HG03196 (cell line): ENCODE results near the gene C17orf67.
A peak's percentile ranks its signal among the peaks of the same experiment; 100 is the strongest.

Experiments used
- ATAC-seq: cut with Tn5 transposase; IDR thresholded peaks from one replicate; pipeline ENCODE4 v1.9.1; 2021; ENCODE audit not compliant: unreplicated experiment

Gene C17orf67

GRCh38 chr17:56809106-56809819 lies 24.5 kb downstream of the C17orf67 start:
- no peak for ATAC-seq

DNA sequence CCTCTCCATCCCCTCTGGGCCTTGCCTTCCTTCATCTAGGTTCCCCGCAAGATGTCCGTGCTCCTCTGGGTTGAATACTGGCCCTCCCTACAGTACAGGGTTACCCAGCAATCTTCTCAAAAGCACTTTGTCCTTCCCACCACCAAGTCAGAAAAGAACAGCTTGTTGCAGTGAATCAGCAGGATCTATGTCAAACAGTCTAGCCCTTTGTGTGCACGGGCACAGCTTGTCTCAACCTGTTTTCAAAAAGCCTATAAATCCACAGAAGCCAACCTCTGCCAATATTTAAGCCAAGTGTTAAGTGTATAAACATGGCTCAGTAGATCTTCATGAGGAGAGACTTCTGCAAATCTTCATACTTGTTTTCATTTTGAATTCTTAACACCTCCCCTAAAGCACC lies 25.2 kb downstream of the C17orf67 start:
- no peak for ATAC-seq

DNA sequence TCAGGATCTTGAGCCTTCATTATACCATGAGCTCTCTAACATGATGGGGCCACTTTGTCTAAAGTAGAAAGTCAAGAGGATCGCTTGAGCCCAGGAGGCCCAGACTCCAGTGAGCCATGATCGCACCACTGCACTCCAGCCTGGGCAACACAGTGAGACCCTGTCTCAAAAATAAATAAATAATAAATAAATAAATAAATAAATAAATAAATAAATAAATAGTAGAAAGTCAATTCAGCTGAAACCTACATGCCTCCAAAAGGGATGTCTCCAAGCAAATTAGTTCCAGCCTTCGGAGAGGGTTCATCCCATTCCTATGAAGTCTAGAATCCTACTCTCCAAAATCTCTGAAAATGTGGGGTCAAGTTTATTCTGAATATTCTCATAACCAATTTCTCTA lies 26.0 kb downstream of the C17orf67 start:
- ATAC-seq, result no peak

- no peak for ATAC-seq
Measured at GRCh38 chr17:56806949-56807348, 26.8 kb downstream of the C17orf67 start.

DNA sequence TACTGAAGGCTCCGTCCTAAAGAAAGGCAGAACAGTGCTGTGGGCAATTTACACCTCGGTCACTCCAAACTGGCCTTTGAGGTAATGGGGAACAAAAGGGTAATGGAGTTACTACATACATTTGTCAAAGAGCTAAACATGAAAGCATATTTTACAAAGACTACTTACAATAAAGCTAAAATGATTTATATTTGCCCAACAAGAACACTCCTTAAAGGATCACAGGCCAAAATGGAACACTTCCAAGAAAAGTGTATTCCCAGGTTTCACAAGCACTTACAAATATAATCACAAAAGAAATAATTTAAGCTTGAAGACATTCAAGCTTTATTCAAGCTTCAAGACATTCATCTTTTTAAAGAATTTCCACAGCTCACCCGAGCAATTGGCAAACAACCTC lies 29.3 kb downstream of the C17orf67 start:
- ATAC-seq, result no peak

GRCh38 chr17:56803071-56803470 lies 30.6 kb downstream of the C17orf67 start:
- ATAC-seq, result no peak

- no peak for ATAC-seq
Measured at GRCh38 chr17:56801459-56802178, 32.1 kb downstream of the C17orf67 start.

GRCh38 chr17:56798916-56799315 lies 34.8 kb downstream of the C17orf67 start:
- no peak for ATAC-seq

DNA sequence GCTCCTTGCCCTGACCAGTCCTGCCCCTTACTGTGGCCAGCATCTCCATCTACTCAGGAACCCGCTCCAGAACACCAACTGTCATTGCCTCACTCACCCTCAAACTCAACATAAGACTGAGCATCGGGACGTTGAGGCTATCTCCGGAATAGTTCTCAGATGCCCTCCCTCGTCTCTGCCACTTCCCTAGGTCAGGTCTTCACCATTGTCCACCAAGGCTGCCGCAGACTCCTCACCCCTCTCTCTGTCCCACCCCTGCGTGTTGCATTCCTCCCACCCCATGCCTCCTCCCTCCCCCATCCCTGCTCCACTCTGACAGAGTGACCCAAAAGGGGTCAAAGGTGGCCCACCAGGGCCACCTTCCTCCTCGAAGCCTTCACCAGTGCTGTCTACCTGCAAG lies 37.2 kb downstream of the C17orf67 start:
- no peak for ATAC-seq

GRCh38 chr17:56795221-56795865 lies 38.4 kb downstream of the C17orf67 start:
- ATAC-seq, result no peak

DNA sequence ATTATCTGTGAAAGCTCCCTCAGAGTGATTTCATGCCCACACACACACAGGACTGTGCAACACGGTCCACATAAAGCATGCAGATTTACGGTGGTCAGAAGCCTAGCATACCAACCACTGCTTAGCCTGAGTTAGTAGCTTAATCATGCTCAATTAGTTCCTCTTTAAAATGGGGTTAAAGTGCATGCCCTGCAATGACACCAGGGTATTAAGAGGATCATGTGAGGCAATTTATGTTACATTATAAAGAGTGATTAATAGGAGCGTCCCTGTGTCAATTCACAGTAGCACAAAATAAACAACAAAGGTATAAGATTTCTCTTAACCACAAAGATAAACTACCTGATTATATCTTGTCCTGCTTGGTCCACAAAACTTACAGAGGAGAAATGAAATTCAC lies 39.8 kb downstream of the C17orf67 start:
- no peak for ATAC-seq

GRCh38 chr17:56793531-56793930 lies 40.2 kb downstream of the C17orf67 start:
- ATAC-seq, result no peak

DNA sequence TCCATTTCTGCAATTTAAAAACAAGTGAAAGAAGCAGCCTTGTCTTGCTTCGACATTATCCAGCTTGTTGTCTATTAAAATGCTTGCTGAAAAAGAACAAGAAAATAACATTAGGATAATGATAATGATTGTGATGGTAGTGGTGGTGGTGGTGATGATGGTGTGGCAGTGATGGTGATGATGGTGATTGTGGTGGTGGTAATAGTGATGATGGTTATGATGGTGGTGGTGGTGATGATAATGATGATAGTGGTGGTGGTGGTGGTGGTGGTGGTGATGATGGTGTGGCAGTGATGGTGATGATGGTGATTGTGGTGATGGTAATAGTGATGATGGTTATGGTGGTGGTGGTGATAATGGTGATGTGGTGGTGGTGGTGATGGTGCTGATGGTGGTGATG lies 41.5 kb downstream of the C17orf67 start:
- no peak for ATAC-seq

DNA sequence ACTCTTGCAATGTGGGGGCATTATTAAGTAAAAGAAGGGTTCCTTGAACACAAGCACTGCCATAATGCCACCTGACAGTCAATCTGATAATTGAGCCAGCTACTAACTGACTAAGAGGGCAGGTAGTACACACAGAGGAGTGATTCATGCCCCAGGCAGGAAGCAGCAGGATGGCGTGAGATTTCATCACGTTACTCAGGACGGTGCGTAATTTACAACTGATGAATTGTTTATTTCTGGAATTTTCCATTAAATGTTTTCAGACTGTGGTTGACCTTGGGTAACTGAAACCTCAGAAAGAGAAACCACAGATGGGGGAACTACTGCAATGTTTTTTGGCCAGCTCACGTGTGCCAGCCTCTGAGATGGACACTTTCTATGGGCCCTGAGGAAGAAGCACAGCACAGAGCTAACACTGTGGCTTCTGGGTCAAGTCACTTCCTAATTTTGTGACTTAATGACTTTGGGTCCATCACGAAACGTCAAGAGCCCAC lies 46.7 kb downstream of the C17orf67 start:
- ATAC-seq, result peak; percentile 86

GRCh38 chr17:56785997-56786680 lies 47.6 kb downstream of the C17orf67 start:
- ATAC-seq, result no peak

- ATAC-seq, result no peak
Measured at GRCh38 chr17:56785405-56785804, 48.3 kb downstream of the C17orf67 start.

- ATAC-seq, result no peak
Measured at GRCh38 chr17:56782338-56782737, 51.4 kb downstream of the C17orf67 start.

- no peak for ATAC-seq
Measured at GRCh38 chr17:56781906-56782305, 51.8 kb downstream of the C17orf67 start.

- peak; percentile 94 for ATAC-seq
Measured at GRCh38 chr17:56779898-56780777, 53.6 kb downstream of the C17orf67 start.

DNA sequence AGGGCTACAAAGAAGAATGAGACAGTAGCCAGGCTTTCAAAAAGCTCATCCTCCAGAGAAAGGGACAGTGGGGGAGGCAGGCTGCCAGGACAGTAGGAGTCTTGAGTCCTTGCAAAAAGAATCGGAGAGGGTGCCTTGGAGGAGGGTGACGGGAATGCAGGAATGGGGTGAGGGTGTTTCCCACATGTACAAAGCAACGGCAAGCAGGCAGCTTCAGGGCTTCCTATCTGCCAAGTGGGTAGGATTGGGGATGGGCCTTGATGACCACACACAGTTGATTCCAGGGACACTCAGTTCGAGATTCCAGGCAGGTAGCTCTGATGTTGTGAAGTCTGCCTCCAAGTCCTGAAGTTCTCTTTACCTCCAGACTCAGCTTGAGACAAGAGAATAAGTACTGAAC lies 54.4 kb downstream of the C17orf67 start:
- no peak for ATAC-seq
